ENCODE data around the gene C14orf119.
A peak's percentile ranks its signal among the peaks of the same experiment; 100 is the strongest.
"Not testable (repeated sequence)": the region's sequence is repeated elsewhere in the genome, so short reads cannot be mapped to it uniquely, and the experiment has no call there.

C14orf119 gene

DNA sequence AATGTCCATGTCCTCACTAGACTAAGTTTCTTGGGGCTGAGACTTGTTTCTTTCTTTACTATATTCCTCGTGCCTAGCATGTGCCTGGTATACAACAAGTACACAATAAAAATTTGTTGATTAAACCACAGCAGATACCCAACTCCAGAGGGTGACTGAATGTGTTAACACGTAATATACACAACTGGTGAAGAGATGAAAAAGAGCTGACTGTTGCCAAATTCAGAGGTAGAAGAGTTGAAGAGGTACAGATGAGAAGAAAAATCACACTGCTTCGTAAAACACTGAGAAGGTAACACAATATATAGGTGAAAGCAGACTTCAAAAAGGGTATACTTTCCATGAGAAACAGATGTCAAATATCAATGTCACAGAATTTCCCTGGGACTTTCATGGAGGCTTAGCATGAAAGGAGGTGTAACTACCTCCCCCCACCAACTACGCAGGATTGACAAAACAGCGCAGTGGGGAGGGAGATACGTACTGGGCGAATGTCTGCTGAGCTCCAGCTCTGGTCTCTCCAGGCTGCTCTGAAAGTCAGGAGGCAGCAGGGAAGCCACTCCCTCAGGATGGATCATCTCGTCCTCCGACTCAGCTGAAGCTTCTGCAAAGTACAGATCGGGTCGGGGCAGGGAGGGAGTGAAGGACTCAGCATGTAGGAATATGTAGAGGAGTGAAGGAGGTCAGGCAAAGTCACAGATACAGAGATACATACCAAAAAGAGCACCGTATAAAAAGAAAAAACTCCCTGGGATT is 5.6 kb upstream of the C14orf119 start:
- no peak for DNase-seq (ENCODE audit: low read depth in 2 of 2)

DNA sequence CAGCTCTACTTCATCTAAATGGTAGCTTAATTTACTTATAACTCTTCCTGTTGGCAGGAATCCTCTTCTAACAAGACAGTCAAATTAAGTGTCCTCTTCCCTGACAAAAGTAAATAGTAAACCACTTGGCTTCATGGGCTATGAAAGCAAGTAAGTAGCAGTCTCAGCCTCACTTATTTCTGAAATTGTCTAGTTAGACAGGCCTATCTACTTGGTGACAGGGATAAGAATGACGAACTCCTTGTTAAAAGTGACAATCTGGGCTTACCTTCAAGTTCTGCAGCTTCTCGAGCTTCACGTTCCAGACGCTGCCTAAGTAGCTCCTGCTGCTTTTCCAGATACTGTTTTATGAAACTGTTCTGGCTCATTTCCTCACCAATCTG is 5.1 kb upstream of the C14orf119 start:
- DNase-seq (ENCODE audit: low read depth in 2 of 2) = no peak

DNA sequence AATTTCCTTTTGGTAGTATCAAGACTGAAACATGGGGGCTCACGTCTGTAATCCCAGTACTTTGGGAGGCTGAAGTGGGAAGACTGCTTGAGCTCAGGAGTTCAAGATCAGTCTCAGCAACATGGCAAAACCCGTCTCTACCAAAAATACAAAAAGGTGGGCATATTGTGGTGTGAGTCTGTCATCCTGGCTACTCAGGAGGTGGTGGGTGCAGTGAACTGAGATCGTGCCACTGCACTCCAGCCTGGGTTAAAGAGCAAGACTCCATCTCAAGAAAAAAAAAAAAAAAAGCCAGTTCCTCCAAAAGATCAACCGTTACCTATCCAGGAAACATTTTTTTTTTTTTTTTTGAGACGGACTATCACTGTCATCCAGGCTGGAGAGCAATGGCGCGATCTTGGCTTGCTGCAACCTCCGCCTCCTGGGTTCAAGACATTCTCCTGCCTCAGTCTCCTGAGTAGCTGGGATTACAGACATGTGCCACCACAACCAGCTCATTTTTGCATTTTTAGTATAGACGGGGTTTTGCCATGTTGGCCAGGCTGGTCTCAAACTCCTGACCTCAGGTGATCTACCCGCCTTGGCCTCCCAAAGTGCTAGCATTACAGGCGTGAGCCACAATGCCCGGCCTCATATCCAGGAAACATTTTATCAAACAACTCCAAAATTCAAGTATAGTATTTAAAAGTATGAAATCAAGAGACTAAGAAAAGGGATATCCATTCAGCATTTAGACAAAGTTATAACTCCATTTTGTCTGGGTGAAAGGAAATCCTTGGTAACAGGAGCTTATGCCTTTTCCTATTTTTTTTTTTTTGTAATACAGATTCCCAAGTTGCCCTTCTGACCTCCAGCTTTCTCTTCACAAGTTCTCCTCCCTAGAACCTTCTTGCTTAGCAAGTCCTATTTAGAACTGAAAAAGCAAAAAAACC is 3.7 kb upstream of the C14orf119 start:
- DNase-seq (ENCODE audit: low read depth in 2 of 2) = no peak

DNA sequence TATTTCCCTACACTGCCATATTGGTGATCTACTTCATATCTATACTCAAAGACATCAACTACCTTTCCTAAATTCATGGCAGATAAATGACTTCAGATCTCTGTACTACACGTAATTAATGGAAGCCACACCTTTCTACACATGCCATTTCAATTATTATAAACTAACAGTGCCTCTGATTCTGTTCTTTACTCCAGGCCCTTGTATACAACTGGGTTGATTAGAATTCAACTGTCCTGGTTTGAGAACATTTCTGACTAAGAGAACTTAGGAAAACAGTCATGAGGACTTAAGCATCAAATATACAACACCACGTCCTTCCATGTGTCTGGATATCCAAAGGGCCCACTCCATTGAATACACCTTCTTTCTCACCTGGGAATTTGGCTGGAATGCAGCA is 2.2 kb upstream of the C14orf119 start:
- DNase-seq (ENCODE audit: low read depth in 2 of 2) = no peak

DNA sequence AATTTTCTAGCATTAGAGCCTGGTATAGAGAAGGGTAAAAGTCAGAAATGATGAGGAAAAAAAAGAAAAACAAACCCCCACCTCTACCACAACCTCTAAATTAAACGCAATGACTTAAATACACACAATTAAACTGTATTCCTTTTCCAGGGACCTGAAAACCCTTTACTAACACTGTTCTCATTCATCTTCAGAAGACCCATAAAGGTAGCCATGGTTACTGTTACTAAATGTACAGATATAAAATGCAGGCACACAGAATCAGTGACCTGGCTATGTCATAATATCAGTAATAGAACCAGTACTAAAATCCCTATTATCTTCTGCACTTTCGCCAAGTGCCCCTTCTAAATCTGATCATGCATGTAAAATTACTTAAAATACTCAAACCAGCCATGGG is 1.8 kb upstream of the C14orf119 start:
- DNase-seq (ENCODE audit: low read depth in 2 of 2) = no peak

DNA sequence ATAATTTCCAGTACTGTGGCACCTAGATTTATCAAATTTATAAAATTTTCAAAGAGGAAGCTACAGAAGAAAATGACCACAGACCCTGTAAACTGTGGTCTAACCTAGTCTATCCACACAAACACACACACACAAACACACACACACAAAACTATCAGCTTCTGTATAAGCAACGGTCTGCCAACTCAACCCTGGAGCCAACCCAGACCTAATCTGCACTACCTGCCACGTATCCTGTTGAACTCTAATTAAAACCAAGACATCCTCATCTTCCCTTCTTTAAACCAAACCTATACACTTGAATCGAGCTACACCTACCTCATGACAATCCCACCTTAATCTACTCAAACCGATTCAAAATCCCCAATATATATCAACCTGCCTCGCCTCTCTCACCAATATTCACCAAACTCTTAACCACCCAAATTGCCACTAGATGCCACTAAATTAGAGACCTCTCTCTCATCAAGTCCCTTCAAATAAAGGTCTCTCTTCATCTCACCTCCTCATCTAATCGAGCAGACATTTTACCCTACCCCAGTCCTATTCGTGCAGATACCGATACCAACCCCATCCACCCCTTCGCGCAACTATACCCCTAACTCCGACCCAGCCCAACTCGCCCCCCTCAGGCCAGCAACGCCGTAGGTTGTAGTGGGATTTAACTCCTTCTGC is 1.2 kb upstream of the C14orf119 start:
- DNase-seq (ENCODE audit: low read depth in 2 of 2) = peak in 1 of 2 donors; percentile 60

DNA sequence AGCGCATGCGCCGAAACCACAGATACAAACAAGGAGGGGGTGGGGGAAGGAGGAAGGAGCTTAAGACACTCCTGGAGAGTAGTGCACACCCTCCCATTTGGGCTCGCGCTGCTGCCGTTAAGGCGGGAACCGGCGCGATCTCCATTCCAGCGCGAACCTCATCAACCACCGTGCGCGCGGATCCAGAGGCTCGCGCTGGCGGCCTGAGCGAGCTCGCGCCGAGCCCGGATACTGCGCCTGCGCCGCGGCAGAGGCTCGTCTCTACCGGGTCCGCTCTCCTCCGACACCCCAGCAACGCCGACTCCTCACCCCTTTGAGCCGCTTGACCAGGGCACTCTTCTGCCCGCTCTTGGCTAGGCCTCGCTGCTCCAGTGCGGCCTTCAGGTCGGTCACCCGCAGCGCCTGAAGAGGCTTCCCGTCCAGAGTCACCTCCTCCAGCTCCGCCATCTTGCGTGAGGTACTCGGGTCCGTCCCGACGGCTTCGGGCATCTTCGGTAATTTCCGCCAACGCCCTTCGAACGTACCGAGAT is 574 bp upstream of the C14orf119 start, which contains the start of gene ACIN1:
Gene ACIN1, minus strand, starts transcription at position 471 of the 530 bp plus-strand sequence. Its CDS starts 24 bp downstream, at position 447.
- DNase-seq (ENCODE audit: low read depth in 2 of 2) = peak in 1 of 2 donors; percentile 98

DNA sequence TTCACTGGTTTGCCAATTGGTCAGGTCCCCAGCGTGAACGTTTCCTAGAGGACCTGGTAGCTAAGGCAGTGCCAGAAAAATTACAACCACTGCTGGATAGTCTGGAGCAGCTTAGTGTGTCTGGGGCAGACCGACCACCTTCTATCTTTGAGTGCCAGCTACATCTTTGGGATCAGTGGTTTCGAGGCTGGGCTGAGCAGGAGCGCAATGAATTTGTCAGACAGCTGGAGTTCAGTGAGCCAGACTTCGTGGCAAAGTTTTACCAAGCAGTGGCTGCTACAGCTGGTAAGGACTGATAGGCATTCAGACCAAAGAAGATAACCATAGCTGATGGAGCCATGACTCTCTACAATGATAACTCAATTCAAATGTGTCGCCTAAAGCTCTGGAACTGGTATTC is 2.5 kb downstream of the C14orf119 start:
- no peak for DNase-seq (ENCODE audit: low read depth in 2 of 2)

DNA sequence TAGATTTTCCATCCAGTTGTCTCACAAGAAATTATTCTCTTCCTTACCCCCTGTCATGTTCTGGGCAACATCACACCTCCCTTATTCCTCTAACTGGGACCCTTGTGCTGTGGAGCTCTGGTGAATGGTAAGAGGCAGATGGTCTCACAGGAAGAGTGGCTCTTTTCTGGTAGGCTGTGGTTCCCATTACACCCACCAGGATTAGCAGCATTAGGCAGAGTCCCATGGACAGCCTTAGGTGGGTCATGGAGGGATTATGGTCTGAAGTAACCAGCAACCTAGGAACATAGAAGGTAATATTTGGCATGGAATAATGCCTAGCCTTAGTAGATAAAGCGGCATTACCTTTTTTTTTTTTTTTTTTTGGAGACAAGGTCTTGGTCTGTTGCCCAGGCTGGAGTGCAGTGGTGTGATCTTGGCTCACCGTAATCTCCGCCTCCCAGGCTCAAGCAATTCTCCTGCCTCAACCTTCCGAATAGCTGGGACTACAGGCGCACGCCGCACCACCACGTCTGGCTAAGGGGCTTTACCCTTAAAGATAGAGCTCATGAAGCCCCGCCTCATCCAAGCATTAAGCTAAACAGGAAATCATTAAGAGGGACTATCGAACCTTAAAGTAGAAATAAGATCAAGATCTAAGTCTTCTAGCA is 4.0 kb downstream of the C14orf119 start:
- DNase-seq (ENCODE audit: low read depth in 2 of 2) = no peak

DNA sequence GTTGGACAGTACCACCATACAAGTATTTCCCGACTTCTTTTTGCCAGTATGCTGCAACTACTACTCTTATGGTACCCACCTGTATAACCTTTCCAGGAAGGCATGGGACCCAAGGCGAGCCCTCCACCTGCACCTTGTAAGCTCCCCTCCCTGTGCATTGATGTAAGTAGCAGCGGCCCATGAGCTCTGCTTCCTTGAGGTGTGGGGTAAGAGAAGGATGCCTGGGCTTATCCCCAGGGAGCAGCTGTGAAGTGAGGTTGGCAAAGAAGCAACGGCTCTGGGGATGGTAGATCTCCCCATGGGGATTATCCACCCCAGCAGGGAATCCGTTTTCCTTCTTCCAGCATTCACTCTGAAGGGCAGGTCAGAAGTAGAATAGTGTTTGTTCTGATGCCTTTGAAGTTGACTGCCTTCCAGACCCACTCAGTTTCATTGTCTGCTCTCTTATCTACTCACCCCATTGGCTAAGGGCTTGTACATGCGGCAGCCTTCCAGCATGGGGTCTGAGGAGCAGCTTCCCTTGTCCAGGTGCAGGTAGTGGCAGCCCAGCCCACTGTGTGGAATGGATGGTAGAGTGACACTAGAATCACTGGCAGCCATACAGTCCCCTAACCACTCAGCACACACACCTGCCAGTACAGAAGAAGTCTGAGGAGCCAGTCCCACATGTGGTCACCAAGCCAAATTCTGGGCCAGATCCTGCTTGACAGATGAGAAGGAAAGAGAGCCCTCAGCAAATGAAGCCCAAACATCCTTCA is 6.1 kb downstream of the C14orf119 start:
- no peak for DNase-seq (ENCODE audit: low read depth in 2 of 2)

DNA sequence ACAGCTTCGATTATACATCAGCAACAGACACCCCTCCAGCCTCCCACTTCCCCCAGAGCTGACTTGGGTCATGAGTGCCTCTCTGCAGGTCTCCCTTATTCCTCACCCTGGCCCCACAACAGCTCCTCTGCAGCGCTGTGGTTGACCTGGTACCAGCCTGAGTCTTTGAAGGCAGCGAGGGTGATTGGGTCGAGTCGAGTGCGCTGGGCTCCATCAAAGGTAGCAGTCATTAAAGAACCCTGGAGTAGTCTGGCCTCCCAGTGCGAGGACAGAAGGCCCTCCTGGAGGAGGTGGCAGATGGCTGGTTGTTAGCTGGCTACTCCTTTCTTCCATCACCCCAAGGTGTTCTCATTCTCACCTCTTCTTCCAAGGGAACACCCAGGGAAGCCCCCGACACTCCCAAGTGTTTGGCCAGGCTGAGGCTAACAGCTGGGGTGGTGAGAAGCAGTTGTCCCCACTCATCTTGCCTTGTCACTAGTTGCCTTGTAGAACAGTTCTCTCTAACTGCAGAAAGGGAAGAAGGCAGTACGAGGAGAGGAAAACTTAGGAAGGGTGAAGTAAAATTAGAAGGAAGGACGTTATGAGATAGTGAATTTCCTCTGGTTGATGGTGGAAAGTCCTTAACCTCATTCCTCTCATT is 6.8 kb downstream of the C14orf119 start:
- DNase-seq (ENCODE audit: low read depth in 2 of 2) = no peak

DNA sequence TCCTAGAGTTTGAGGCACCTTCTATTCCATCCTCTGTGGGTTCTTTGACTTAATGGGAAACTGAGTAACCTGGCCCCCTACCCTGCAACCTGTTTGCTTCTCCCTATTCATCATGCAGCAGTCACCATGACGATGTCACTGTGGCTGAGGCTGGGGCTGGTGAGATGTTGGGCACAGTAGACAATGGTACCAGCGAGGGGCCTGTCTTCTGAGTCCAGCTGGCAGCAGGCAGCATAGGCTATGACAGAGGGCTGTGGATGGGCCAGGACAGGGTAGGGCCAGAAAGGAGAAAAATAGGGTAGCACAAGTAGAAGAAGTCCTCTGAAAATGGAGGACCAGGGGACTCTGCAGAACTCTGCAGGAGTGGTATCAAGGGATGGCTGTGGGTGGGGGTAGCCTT is 7.5 kb downstream of the C14orf119 start:
- DNase-seq (ENCODE audit: low read depth in 2 of 2) = no peak

DNA sequence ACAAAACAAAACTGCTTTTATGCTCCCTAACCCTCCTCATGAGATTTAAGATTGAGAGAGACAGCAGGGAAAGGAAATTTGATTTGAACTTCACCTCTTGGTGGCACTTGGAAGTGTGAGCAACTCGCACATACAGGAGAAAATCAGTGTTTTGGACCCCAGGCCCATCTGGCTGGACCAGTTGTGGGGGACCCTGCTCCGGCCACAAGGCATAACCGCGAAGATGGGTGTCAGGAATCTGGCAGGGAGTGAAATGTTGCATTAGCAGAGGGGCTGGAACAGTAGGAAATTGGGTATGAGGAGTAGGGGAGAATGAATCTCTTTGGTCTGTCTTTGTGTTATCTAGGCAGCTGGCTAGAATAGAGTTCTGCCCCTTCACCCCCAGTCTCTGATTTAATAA is 8.3 kb downstream of the C14orf119 start:
- DNase-seq (ENCODE audit: low read depth in 2 of 2) = no peak

DNA sequence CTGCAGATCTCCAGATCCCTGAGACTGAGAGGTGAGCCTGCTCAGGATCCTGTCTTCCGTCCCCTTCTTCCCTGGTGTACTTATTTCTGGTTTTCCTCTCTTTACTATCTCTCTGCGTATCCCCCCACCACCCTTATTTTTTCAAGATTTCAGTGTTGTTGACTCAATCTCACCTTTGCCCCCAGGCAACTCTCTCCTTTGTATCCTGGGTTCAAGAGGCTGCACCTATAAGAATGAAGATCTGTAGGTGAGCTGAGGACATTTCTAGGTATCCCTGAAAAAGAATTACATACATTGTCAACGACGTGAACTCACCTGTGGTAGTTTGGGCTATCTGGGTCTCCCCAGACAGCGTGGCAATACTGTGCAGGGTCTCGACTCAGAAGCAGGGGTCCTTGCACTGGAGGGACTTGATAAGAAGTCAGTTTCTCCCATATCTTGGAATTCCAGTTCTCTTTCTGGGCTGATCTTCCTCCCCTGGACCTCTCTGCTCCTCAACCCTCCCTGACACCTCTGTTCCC is 8.8 kb downstream of the C14orf119 start:
- DNase-seq (ENCODE audit: low read depth in 2 of 2) = no peak

DNA sequence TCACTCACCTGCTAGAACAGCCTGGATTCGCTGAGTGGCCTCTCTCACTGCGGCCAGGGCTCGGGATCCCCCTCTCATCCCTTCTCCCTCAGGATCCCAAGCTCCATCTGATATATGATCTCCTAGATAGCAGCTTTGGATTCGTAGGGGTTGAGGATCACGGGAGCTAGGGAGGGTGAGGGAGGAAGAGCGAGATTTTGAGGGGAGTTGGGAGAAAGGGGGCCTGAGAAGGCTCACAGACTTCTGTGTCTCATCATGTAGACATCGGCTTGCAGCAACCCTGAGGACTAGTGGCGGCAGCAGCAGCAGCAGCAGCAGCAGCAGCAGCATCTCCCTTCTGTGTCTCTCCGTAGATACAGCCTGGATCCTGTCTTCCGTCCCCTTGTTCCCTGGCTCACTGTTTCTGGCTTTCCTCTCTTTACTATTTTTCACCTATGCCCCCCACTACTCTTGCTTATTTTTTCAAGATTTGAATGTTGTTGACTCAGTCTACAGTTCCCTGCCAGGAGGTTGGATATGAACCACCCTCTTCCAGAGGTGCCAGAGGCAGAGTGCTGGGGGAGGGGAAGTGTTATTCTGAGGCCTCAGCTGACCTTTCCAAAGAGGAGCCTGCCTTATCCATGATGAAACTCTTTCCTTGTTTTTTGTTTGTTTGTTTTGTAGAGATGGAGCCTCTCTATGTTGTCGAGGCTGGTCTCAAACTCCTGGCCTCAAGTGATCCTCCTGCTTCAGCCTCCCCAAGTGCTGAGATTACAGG is 9.5 kb downstream of the C14orf119 start, which contains the start of gene CIROP:
Gene CIROP, minus strand, starts transcription at position 399 of the 757 bp plus-strand sequence. Its CDS starts 69 bp downstream, at position 330.
- no peak for DNase-seq (ENCODE audit: low read depth in 2 of 2)

DNA sequence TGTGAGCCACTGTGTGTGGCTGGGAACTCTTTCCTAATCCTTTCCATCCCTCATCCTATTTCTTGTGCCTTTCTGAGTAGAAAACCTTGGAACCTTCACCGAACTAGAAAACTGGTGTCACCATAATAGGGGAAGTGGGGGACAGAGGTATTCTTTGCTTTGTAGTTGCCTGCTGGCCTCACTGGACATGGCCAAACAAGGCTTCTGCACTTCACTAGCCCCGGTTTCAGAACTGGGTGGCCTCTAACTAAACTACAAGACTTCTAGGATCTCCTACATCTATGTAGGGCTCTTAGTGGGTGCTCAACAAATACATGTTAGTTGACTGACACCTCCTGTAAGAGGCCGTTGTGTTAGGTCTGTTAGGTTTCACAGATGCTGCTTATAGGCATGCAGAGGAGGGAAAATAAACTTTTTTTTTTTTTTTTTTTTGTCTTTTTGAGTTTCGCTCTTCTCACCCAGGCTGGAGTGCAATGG is 10.1 kb downstream of the C14orf119 start:
- no peak for DNase-seq (ENCODE audit: low read depth in 2 of 2)

DNA sequence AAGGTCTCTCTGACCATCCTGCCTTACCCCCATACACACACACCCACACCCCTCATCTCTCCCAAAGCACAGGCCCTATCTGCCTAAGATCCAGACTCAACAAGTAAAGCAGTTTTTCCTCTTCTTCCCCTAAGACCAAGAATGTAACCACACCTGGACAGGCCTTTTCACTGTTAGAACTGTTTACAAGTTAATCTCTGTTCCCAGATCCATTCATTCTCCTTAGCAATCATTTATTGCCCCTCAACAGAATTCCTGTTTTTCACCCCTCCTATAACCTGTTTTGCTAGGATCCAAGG is 11.4 kb downstream of the C14orf119 start:
- DNase-seq (ENCODE audit: low read depth in 2 of 2) = no peak

DNA sequence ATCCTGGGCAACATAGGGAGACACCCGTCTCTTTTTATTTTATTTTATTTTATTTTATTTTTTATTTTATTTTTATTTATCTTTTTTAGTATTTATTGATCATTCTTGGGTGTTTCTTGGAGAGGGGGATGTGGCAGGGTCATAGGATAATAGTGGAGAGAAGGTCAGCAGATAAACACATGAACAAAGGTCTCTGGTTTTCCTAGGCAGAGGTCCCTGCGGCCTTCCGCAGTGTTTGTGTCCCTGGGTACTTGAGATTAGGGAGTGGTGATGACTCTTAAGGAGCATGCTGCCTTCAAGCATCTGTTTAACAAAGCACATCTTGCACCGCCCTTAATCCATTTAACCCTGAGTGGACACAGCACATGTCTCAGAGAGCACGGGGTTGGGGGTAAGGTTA is 12.3 kb downstream of the C14orf119 start:
- not testable (repeated sequence) for DNase-seq (ENCODE audit: low read depth in 2 of 2)

DNA sequence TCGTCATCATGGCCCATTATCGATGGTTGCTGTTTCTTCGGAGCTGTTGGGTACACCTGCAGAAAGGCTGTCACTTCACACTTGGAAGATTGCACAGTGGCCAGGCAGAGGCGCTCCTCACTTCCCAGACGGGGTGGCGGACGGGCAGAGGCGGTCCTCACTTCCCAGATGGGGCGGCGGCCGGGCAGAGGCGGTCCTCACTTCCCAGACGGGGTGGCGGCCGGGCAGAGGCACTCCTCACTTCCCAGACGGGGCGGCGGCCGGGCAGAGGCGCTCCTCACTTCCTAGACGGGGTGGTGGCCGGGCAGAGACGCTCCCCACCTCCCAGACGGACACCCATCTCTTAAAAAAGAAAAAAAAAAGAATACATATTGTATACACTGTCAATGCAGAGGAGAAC is 12.9 kb downstream of the C14orf119 start:
- not testable (repeated sequence) for DNase-seq (ENCODE audit: low read depth in 2 of 2)
